H1 (cell line): ENCODE measurements around the gene PPM1D. TPM values are rescaled to one million over a fixed set of nuclear protein-coding genes. Genes with fewer than 3 reads are reported as not detected.

ENCODE experiments used
- BACH1 ChIP-seq: IDR thresholded peaks from 2 replicates; pipeline ENCODE4 v1.6.1; 2012; ENCODE audit warnings: low read length, improper control_type of control experiment
- CTCF ChIP-seq, 3 experiments: IDR thresholded peaks; 1 replicate in 2 of 3; 2 replicates in 1 of 3; pipeline versions ENCODE4 v1.5.1 to v1.6.1; 2011; ENCODE audit warnings: low read length in 3 of 3, mild to moderate bottlenecking in 3 of 3, inconsistent platforms in 2 of 3, low read depth in 1 of 3, moderate library complexity in 1 of 3; ENCODE audit not compliant: insufficient read depth in 1 of 3; ENCODE audit errors: control extremely low read depth in 1 of 3
- GTF2F1 ChIP-seq: IDR thresholded peaks from 2 replicates; pipeline ENCODE4 v1.6.1; 2012; ENCODE audit warnings: low read depth, low read length, improper control_type of control experiment, borderline replicate concordance
- HDAC2 ChIP-seq, 2 experiments: fragments of 300-600 bp in 1 of 2; sonication (generic) in 1 of 2; IDR thresholded peaks; 2 replicates each; pipeline ENCODE4 v1.6.1; 2011 to 2012; ENCODE audit warnings: low read depth in 2 of 2, low read length in 2 of 2, mild to moderate bottlenecking in 2 of 2, moderate library complexity in 2 of 2, borderline replicate concordance in 1 of 2, inconsistent platforms in 1 of 2
- PHF8 ChIP-seq: fragments of 200-600 bp; sonication (generic); conservative IDR thresholded peaks from 2 replicates; pipeline ENCODE4 v1.7.1; 2012; ENCODE audit warnings: low read depth, mild to moderate bottlenecking, inconsistent platforms, low read length, moderate library complexity
- RAD21 ChIP-seq, 2 experiments: IDR thresholded peaks in 1 of 2; conservative IDR thresholded peaks in 1 of 2; 2 replicates each; pipeline ENCODE4 v1.6.1; 2011; ENCODE audit warnings: low read depth in 2 of 2, low read length in 2 of 2, improper control_type of control experiment in 1 of 2, inconsistent platforms in 1 of 2, mild to moderate bottlenecking in 1 of 2, moderate library complexity in 1 of 2
- SP1 ChIP-seq: IDR thresholded peaks from 2 replicates; pipeline ENCODE4 v1.6.1; 2011; ENCODE audit warnings: low read depth, low read length
- TAF1 ChIP-seq: IDR thresholded peaks from 2 replicates; pipeline ENCODE4 v1.6.1; 2011; ENCODE audit warnings: mild to moderate bottlenecking, low read depth, low read length
- TAF7 ChIP-seq: optimal IDR thresholded peaks from 2 replicates; pipeline ENCODE3; 2011; ENCODE audit warnings: low read depth, mild to moderate bottlenecking, inconsistent platforms, low read length, moderate library complexity, borderline replicate concordance
- TEAD4 ChIP-seq: IDR thresholded peaks from 2 replicates; pipeline ENCODE4 v1.6.1; 2012; ENCODE audit warnings: low read depth, low read length, inconsistent platforms, mixed read lengths
- ZNF274 ChIP-seq: IDR thresholded peaks from 2 replicates; pipeline ENCODE4 v1.7.0; 2012; ENCODE audit warnings: low read length, borderline replicate concordance; ENCODE audit errors: extremely low read depth
- polyA plus RNA-seq, 7 experiments: library from polyadenylated mRNA; depleted of rRNA in 3 of 7; stranded (reverse) in 5 of 7; unstranded in 2 of 7; fragments of >200 nt in 5 of 7; fragments of 200-250 nt in 2 of 7; gene quantifications; 1 replicate in 5 of 7; 2 replicates in 1 of 7; 4 replicates in 1 of 7; pipeline versions ENCODE4 v1.2.1 to v1.2.3, GENCODE V29; 2011 to 2013; ENCODE audit warnings: missing spikeins in 2 of 7, mixed read lengths in 2 of 7
- total RNA-seq: library from RNA; stranded (reverse); fragmentation: NEBNext Ultra II Directional; extraction: Animal tissue kit (Norgen Biotek cat#: 25700); gene quantifications from 2 replicates; pipeline ENCODE4 v1.2.1, GENCODE V29; 2021
- TF ChIP-seq, protein P1 (sequence below): IDR thresholded peaks from 2 replicates; pipeline ENCODE4 v1.6.1; 2011; ENCODE audit warnings: low read length, improper control_type of control experiment

The PPM1D gene
- total and polyA plus RNA-seq, 2 of the 8 experiments (the other 6 are each of a cell fraction or from before 2014, with no cell fraction given), result 5.0 to 16.7 TPM

GRCh38 chr17:60600490-60601446, 775 bp downstream of the PPM1D start (continued):
- TF ChIP-seq RAD21 (IDR thresholded peaks at IDR 0.05 in 1 of 2, conservative IDR thresholded peaks at IDR 0.05 in 1 of 2; ENCODE audit: low read depth in 2 of 2, low read length in 2 of 2), result peak; percentile 8 to 30; a peak in 2 of 4 replicates
- no peak for TF ChIP-seq TEAD4
- TF ChIP-seq TAF1, result no peak
- no peak; a peak in 1 of 4 replicates for TF ChIP-seq HDAC2 (IDR thresholded peaks at IDR 0.05; ENCODE audit: borderline replicate concordance in 1 of 2, low read depth in 2 of 2, low read length in 2 of 2)
- peak; percentile 55 to 79 (median 60) for TF ChIP-seq CTCF (IDR thresholded peaks at IDR 0.05; ENCODE audit: control extremely low read depth in 1 of 3, insufficient read depth in 1 of 3, low read depth in 1 of 3, low read length in 3 of 3)
- no peak for TF ChIP-seq ZNF274
- no peak; the same call in 1 of the 2 replicates for TF ChIP-seq PHF8
- TF ChIP-seq TAF7, result peak; percentile 28
- TF ChIP-seq BACH1, result no peak
- no peak for TF ChIP-seq GTF2F1
- TF ChIP-seq, protein P1, sequence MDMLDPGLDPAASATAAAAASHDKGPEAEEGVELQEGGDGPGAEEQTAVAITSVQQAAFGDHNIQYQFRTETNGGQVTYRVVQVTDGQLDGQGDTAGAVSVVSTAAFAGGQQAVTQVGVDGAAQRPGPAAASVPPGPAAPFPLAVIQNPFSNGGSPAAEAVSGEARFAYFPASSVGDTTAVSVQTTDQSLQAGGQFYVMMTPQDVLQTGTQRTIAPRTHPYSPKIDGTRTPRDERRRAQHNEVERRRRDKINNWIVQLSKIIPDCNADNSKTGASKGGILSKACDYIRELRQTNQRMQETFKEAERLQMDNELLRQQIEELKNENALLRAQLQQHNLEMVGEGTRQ, result no peak
- no peak; the same call in 1 of the 2 replicates for TF ChIP-seq SP1
- TF ChIP-seq, all 59 proteins: peak for 9
